HG03095 (cell line): ENCODE results near the gene CTNND2.

ENCODE experiments used
- ATAC-seq: cut with Tn5 transposase; IDR thresholded peaks from one replicate; pipeline ENCODE4 v1.9.1; 2021; ENCODE audit warnings: moderate library complexity; ENCODE audit not compliant: unreplicated experiment

The CTNND2 gene

DNA sequence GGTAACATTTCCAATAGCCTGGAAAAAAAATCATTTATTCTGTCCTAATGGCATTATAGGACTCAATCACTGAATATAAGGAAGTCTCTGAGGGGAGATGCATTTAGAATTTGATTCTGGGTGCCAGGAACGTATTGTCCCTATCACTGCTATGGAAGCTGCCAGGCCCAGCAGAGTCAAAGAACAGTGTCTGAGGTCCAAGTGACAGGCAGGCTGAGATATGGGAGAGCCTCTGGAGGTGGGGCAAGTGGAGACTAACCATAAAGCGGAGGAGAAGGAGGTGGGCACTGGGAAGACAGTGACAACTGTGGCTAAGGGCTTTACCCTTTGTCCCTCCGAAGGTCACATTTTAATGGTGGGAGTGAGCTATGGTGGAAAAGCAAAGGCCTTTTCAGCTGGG is 505.5 kb downstream of the CTNND2 start:
- ATAC-seq = no peak

DNA sequence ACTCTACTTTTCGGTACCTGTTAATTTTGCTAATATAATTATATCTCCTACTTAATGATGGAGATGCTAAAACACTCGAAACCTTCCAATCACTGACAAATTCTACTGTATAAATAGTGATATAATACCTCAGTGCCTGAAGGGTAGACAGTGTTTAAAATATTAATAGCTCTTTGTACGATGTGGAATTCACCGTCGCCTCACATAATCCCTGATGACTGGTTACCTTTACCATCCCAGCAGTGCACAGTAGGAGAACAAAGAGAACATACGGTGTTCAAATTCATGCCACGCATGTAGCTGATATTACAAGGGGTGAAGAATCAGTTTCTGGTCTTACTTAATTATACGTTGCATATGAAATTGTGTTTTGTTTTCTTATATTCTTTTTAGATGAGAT is 506.7 kb downstream of the CTNND2 start:
- no peak for ATAC-seq

DNA sequence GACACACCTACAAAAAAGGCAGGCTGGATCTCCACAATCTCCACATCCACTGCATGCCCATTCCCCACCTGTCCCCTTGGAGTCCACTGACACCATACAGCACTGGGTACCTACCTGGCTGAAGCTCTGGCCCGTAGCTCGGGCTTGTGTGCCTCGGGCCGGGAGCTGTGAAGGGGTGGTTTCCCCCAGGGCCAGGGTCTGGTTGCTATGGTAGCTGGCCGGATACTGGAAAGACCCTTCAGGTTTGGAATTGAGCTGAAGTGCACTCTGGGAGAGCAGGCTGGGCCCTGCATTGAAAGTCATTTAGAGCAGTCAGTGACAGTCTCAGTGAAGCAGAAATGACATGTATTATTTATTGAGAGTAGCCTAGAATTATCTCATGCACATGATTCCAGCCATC is 507.3 kb downstream of the CTNND2 start:
- no peak for ATAC-seq

- no peak for ATAC-seq
Observed at GRCh38 chr5:11394933-11395332, 509.3 kb downstream of the CTNND2 start.

- no peak for ATAC-seq
Observed at GRCh38 chr5:11390291-11390767, 513.9 kb downstream of the CTNND2 start.

DNA sequence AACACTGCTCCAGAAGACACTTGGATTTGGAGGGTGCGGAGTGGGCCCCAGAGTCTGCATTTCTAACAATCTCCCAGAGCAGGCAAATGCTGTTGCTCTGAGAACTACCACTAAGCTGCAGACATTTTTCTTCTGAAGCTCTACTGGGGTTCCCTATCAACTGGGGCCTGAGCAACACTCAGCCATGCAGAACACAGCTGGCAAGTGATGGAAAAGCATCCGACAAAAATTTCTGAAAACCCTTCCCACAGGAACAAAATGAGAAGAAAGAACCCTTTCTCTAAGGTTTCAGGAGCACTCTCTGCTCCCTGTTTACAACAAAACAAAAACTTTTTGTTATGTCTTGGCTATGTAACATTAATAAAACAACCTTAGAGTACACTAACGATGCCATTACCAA is 516.9 kb downstream of the CTNND2 start:
- no peak for ATAC-seq

GRCh38 chr5:11386398-11386797 is 517.8 kb downstream of the CTNND2 start:
- no peak for ATAC-seq

GRCh38 chr5:11385901-11386293 is 518.3 kb downstream of the CTNND2 start:
- ATAC-seq = no peak

GRCh38 chr5:11385251-11385900 is 518.9 kb downstream of the CTNND2 start:
- ATAC-seq = no peak

DNA sequence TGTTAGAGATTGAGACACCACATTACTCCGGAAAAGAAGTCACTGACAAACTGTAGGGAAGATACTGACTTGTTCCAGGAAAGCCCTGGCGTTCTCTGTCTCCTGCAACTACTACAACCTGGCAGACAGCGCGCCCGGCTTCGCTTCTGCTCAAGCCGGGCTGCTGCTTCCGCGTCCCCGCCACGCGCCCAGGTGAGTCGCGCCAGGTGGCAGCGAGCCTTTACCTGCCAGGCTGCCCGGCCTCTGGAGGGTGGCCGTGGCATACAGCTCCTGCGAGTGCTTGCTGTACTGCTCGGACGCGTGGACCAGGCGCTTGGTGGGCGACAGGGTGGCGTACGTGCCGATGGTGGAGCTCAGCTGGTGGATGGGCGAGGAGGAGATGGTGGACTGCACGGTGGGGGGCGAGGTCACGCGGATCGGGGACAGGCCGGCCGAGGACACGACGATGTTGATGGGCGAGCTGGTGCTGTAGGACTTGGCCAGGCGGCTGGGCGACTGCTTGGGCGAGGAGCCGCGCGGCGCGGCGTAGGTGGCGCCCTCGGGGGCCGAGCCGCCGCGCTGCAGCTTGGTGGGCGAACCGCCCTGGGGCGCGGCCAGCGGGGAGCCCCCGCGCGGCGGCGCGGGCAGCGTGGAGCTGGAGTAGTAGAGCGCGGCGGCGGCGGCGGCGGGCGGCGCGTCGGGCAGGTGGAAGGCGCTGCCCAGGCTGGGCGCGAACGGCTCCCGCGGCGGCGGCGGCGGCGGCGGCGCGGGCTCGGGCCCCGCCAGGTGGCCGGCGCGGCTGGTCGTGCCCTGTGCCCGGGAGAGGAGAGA is 519.6 kb downstream of the CTNND2 start:
- ATAC-seq = no peak

DNA sequence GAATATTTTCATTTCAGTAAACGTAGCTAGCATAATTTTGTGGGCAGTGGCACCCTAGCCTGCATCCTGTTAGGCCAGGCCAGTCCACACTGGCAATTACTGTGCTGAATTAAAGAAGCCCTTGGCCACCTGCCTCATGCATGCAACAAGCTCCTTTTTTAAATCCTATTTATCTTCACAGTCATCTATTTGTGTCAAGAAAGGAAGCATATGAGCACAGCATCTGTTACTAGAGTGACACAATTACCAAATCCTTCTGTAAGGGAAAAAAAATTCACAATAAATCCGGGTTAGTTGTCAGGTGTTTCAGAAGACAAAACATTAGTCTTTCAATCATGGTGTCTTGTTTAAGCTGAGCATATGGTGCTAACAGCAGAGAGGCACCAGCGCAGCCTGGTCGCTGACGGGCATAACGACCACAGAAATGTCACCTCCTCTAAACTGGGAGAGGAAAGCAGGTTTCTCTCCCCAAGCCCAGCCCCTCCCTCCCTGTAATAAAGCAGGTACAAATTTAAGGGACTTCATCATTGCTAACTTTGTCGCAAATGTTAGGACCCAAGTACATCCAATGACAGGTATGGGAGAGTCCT is 520.6 kb downstream of the CTNND2 start:
- ATAC-seq = no peak

GRCh38 chr5:11378461-11378860 is 525.8 kb downstream of the CTNND2 start:
- no peak for ATAC-seq

GRCh38 chr5:11377896-11378295 is 526.4 kb downstream of the CTNND2 start:
- no peak for ATAC-seq

- no peak for ATAC-seq
Observed at GRCh38 chr5:11372191-11372590, 532.1 kb downstream of the CTNND2 start.

- no peak for ATAC-seq
Observed at GRCh38 chr5:11371021-11371420, 533.2 kb downstream of the CTNND2 start.

- no peak for ATAC-seq
Observed at GRCh38 chr5:11364531-11364930, 539.7 kb downstream of the CTNND2 start.

GRCh38 chr5:11363631-11364178 is 540.5 kb downstream of the CTNND2 start:
- ATAC-seq = no peak

DNA sequence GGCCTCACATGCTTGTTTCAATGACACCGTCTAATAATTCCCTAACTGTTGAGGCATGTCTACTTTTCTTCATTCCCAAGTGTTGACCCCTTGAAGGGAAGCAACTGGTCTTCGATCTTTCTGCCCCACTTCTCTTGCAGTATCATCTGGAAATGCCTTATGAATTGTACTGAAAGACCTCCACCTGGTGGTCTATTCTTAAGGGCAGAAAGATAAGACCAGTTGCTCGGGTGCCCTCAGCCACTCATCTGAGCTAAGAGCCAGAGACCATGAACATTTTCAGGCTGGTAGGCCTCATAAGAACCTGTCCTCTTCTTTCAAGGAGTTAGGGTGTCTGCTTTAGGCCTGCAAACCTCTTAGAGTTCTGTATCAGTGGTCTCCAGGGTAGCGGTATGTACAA is 542.5 kb downstream of the CTNND2 start:
- ATAC-seq = no peak

DNA sequence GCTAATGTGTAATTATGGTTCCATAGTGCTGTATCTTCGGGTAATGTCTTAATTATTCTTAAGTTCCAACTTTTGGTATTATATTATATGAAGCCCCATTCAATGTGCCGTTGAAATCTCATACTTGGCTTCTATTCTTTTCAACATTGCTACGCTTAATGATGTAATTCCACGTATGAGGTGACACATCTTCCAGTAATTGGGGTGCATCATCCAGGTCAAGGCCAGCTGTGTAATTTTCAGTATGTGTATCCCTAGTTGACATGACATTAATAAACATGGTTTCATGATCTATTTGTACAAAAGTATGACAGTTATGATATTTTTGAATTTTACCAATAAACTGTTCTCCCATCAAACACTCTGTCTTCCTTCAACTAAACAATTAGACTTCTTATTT is 546.3 kb downstream of the CTNND2 start:
- ATAC-seq = no peak

- ATAC-seq = no peak
Observed at GRCh38 chr5:11355491-11355890, 548.8 kb downstream of the CTNND2 start.

DNA sequence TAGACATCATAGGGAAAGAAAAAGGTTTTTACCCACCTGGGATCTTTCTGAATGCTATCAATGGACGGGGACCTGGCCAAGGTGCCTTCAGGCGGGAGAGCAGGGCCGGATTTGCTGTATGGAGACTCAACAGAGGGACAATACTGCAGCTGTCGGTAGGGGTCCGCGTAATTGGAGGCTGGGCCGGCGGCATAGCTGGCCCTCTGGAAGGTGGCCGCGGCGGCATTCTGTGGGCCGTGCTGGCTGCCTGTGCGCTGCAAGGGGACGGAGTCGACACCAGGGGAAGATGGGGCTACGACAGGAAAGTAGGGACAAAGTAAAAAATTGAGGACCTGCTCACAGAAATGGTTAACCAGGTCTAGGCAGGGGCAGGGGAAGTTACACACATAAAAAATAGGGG is 557.9 kb downstream of the CTNND2 start:
- ATAC-seq = no peak
